GM18502 (cell line): Measurements from ENCODE around the gene MAP2K5.

ENCODE experiments used
- ATAC-seq: cut with Tn5 transposase; IDR thresholded peaks from one replicate; pipeline ENCODE4 v1.9.1; 2021; ENCODE audit warnings: mild to moderate bottlenecking; ENCODE audit not compliant: unreplicated experiment, poor library complexity

The MAP2K5 gene

DNA sequence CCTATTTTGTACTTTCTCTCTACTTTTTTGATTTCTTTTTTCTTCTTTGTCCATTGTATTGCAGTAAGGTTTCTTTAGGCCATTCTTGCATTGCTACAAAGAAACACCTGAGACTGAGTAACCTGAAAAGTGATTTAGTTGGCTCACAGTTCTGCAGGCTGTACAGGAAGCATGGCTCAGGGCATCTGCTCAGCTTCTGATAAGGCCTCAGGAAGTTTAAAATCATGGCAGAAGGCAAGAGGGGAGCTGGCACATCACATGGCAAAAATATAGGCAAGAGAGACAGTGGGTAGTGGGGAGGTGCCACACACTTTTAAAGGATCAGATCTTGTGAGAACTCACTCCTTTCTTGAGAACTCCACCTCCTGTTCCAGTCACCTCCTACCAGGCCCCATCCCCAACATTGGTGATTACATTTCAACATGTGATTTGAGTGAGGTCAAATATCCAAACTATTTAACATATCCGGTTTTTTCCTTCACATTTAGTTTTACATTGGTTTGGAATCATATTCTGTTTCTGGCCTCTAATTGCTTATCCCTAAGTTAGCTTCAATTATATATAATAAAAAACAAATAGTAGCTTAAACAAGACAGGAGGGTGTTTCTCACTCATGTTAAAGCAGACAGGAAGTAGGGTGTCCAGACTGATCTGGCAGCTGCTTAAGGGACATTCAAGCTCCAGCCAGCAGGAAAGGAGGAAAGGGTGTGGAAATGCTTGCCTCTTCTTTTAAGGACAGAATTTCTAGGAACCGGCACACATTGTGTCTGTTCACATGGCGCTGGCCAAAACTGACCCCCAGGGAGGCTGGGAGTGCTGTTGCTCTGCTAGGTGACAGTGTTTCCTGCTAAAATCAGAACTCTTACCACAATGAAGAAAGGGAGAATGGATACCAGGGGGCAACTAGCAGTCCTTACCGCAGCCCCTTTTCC is 254.0 kb downstream of the MAP2K5 start:
- ATAC-seq: no peak

DNA sequence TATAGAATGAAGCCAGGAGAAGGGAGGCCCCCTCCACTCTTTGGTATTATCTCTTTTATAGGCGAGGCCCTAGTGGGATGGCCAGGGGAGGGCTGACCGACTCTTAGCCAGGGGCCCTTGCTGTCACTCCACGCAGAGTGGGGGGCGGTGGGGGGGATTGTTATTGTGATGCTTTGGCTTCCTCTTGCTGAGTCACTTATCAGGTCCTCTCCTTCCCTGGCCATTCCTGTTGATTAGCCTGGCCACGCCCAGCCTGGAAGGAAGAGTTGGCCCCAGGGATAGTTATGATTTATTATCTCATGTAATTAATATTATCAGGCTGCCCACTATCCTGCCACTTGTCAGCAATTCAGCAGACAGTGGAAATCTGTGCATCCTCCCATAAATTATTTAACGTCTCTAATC is 257.3 kb downstream of the MAP2K5 start:
- ATAC-seq: no peak

DNA sequence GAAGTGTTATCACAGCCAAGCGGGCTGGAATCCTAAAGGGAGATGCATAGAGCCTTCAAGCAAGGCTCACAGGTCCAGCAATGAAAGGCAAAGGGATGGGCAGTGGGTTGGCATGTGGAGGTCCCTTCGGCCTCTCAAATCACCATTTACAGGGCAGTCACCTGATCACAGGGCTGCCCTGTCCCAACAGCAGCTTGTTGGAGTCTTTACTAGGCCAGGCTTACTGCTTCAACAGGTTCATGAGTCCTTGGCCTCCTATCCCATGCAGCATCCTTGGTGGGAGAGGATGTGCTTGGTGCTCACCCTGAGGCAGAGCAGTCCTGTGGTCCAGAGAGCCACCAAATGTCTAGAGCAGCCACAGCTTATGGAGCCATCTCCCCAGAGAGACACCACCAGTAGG is 258.6 kb downstream of the MAP2K5 start:
- ATAC-seq: no peak

DNA sequence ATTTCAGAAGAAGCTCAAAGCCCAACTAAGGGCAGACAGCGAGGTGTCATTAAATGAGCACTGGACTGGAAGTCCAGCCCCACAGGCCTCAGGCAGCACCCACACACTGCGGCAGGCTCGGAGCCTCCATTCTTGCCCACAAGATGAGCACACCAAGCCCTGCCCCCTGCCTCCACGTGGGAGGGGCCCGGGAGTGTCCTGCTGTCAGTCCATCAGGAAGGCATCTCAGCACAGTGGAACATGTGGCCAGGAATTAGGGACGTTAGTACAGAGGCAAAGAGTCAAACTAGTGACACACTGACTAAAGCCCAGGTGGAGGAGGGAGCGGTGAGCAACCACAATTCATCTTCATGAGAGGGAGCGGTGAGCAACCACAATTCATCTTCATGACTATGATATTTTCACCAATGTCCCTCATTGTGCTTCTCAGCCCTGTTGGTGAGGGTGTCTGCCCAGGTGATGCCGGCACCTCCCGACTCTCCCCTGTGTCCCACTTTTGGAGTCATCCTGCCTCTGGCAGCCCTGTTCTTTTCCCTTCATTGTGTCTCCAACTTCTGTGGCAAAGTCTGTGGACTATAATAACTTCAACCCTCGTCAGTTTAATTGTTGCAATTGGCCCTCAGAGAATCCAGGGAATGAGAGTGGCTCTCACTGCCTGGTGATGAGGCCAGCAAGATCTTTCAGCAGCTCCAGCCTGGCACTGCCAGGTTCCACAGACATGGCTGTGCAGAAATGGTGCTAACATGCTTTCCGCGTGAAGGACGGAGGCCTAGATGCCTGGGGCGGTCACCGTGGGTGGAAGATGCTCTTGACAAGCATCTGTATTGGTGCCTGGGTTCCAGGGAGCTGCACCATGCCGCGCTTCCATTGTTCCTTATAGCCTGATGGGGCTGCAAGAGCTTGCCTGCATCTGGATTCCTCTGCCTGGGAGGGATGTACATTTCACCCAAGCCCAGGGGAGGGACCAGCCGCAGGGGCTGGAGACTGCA is 259.7 kb downstream of the MAP2K5 start:
- no peak for ATAC-seq

DNA sequence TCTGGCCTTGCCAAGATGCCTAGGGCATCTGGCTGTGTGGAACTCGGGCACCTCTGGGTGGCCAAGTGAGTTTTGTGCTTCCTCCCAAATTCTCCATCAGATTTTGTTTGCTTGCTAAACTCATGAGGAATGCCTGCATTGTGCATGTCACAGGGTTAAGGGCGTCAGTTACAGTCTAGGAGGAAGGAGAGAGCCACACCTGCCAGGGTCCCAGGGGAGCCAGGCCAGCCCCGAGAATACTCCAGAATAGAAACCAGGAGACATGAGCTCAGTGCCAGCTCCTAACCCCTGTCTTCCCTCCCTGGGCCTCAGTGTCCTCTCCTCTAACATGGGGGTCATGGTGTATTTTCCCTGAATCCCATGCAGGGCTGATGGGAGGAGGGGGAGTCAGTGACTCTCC is 260.8 kb downstream of the MAP2K5 start:
- ATAC-seq: no peak

DNA sequence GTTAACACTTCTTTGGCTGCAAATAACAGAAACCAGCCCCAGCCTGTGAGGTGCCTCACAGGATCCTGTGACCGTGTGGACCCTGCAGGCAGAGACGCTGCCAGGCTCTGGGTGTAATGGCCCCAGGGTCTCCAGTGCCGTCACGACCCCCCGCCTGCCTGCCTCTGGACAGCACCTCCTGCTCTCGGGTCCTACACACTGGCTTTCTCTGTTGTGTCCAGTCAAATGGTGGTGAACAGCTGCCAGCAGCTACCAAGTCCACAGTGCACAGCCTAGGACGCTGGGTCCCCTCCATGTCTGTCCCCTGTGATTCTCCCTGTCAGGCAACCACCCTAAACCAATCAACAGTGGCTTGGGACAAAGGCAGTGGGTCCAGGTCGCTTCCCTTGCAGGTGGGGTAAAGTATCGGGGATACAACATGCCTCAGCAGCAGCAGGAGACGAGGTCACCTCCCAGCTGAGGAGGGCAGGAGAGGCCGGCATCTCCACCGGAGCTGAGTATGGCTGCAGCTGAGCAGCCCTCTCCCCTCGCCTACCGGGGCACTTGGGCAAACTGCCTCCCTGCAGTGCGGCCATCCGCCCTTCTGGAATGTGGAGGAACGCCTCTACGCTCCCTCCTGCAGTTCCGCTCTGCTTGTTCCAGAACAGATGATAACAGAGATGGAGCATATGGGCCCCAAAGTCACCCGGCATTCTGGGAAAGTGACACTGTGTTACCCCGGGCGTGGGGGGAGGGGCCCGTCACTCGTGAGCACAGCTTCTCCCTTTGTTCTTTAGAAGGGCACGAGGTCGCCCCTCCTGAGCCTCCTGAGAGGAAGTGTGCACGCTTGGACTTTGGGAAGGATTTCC is 261.7 kb downstream of the MAP2K5 start:
- ATAC-seq: no peak

DNA sequence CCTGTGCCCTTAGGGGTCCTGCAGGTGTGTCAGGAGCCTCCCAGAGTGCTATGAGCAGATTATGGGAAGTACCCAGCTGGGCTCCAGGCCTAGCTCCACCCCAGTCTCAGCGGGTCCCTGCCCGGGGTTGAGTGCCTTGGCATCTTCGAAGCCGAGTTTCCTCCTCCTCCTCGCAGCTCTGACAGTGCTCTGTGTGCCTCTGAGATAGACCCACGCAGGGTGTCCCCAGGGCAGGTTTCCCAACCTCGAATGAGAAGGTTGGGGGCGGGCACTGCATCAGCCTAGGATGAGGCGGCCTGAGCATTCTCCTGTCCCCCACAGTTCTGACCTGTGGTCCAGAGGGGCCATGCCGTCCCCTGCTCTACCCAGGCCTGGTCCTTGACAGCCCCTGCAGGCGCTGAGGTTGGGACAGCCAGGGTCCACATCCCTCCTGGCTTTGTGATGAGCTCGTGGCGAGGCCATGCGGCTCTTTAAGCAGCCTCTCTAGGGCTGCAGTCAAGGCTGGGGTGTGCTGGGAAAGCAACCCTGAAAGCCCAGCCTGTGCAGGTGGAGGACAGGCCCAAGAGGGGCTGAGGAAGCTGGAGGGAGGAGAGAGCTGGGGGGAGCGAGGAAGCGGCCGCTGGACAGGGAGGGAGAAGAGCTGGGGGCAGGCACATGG is 262.6 kb downstream of the MAP2K5 start:
- ATAC-seq: no peak

DNA sequence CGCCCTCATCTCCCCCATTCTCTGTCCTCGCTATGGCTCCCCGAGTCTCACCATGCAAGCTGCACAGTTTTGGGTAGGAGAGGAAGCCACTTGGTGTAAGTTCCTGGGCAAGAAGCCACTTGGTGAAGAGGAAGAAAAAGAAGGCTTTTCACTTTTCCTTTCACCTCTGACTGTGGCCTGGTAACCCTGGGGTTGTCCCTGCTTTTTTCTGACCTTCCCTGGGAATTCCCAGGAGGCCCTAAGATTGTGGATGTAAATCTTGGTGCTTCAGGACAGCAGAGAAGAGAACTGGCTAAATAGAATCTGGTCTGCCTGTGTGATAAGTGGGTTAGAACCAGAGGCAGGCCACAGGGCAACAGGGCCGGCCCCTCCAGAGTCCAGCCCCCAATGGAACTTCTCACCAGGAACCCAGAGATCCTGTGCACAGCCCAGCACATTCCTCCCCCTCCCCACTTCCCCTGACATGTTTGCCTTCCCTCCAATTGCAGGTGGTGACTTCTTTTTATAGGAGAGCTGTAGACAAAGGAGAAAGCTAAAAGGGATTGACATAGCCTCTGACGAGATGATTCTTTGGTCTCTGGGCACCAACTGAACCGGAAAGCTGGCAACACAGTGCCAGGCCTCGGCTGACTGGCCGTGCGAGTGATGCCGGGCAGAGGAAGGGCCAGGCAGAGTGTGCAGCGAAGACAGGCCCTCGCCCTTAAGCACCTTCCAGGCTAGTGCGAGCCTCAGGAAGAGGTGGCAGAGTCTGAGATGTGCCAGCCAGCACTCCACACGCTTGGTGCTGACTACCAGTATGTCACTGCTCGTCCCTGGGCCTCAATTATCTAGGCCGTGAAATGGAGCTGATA is 263.4 kb downstream of the MAP2K5 start:
- ATAC-seq: no peak

DNA sequence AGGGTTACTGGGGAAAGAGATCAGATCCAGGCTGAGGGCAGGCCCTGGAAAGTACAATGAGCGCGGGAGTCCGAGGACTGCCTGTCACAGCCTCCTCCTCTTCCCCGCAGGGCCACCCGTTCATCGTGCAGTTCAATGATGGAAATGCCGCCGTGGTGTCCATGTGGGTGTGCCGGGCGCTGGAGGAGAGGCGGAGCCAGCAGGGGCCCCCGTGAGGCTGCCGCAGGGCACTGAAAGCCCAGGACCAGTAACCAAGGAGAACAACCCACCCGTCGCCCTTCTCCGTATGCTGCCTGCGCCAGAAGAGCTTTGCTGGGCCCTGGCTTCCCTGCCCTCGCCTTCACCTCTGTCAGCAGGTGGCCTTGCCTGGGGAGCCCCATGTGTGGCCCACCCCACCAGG is 264.0 kb downstream of the MAP2K5 start:
- ATAC-seq: no peak

DNA sequence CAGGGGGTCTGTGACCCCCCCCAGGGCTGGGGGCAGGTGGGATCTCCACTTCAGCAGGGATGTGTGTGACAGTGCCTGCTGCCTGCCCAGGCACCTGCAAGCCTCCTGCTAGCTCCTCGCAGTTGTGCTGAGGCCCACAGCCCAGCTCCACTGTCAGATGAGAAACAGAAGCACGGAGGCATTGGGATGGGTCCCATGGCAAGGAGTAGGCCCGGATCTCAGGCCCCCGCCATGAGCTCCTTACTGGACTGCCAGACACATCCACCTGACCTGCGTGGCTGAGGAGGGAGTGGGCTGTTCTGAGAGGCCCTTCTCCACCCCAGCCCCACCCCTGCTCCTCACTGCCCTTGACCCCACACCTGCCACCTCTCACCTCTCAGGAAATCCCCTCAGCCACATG is 264.6 kb downstream of the MAP2K5 start:
- no peak for ATAC-seq

DNA sequence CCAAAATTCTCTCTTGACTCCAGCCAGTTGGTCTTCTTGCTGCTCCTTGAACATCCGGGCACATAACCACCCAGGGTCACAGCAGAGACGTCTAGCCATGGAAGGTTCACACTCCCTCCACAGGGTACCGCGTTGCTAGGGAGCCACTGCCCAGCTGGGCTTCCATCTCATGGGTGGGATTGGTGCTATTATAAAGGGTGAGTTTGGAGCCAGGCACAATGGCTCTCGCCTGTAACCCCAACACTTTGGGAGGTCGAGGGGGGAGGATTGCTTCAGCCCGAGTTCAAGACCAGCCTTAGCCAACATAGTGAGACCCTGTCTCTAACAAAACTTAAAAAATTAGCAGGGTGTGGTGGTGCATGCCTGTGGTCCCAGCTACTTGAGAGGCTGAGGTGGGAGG is 265.3 kb downstream of the MAP2K5 start:
- ATAC-seq: no peak

DNA sequence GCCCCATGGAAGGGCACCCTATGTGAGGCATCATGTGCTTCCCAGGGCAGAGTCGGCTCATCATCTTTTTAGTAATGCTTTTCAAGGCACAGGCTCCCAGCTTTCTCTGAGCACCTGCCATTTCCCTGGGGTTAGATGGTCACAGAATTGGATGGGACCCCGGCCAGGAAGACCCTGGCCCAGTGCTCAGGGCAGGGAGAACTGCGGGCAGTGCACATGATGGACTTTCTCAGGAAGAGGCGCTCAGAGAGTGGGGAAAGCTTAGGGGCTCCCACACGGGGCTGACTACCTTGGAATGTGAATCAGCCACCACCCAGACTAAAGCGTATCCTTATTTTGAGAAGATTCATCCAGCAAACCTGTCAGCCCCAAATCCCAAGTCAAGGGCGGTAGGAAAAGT is 266.3 kb downstream of the MAP2K5 start:
- no peak for ATAC-seq

DNA sequence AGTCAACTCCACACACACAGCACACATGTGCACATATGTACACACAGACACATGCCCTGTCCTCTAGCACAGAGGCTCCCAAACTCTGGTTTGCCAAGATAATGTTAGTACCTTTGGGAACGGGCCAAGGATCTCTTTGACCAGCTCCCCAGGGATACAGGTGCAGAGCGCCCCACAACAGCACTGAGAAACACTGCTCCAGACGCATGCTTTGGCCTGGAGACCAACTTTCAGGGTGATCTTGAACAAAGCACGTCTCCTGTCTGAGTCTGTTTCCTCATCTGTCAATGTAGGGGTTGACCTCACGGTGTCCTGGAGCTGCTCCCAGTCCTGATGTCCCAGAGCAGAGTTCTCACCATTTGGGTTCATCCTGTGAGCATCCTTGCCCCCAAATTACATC is 266.9 kb downstream of the MAP2K5 start:
- ATAC-seq: no peak

DNA sequence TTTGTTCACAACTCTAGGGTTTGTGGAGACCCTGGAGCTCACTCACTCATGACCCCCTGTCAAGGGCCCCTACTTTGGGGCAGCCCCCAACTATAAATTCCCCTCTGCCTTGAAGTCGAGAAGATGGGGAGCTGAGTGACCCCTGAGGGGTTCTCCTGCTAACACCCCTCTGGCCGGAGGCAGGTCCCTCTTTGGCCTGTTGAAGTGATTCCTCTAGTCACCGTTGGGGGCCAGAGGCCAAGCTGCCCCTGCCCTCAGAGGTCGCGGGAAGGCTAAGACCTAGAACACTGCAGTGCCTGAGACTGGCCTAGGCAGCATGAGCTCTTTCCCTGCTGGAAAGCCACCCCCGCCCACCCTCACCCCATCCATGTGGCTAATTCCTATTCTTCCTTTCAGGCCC is 267.4 kb downstream of the MAP2K5 start:
- no peak for ATAC-seq

DNA sequence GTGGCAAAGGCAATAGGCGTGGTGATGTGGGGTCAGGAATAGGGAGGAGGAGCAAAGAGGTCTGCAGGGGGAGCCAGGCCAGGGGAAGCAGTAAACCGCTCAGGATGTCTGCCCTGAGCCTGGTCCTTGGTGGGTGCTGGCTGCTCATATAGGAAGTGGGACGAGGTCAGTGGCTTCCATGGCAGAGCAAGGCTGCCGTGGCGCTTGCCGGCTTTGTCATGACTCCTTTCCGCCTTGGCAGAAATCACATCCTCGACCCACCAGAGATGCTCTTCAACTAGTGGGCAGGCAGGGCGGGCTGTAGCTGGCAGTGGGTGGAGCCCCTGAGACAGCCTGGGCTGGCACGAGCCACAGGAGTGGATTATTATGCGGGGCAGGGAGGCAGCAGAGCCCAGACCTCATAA is 269.7 kb downstream of the MAP2K5 start:
- ATAC-seq: no peak

DNA sequence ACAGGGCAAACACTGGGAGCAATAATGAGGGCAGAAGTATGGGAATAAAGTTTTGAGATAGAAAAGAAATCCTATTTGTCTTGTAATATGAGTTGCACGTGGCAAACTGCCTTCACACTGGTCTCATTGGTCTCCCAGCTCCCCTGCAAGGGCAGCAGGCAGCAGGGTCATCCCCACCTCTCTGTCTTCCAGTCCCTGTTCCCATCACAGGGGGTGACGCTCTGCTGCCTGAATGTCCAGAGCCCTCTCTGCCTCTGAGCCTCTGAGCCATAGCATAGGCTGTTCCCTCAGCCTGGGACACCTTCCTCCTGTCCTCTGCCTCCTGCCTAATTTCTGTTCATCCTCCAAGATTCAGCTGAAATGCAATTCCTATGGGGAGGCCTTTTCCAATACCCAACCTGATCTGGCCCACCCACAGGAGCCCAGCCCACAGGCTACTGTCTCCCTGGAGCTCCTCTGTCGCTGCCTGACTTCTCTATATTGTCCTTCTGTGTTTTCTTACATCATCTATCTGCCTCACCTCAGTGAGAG is 270.7 kb downstream of the MAP2K5 start:
- ATAC-seq: no peak

DNA sequence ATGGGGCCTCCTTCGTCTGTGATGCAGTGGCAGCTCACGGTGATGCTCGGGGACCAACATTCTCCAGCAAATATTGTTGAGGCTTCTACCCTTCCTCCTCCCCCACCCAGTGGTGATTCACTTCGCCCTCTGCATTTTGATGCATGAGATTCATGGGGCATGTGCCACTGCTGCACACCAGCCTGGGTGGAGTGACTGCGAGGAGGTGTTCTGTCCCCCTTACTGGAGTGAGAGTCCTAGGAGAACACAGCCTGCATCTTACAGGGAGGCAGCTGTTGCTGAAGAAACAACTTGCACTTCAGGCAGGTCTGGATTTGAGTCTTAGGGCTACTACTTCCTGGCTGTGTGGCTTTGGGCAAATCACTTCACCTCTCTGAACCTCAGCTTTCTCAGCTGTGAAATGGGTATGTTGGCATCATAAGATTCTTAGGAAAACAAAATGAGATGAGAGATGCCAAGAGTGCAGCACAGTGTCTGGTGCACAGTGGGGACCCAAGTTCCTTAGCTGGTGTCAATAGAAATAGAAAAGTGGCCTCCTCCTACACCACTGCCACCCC is 272.6 kb downstream of the MAP2K5 start:
- no peak for ATAC-seq

DNA sequence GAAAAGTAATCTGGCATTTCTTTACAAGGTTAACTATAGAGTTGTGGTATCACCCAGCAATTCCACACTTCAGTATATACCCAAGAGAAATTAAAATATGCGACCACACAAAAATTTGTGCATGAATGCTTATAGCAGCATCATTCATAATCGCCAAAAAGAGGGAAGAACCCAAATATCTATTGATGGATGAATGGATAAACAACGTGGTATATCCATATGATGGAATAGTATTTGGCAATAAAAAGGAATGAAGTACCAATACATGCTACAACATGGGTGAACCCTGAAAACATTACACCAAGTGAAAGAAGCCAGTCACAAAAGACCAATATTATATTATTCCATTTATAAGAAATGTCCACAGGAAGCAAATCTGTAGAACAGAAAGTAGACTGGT is 274.2 kb downstream of the MAP2K5 start:
- no peak for ATAC-seq
